ENCODE results near the gene ASCC3. TPM values are rescaled to one million over a fixed set of nuclear protein-coding genes. Genes with fewer than 3 reads are reported as not detected.

ASCC3 gene
- total and polyA plus RNA-seq, 2 donors (not counting 1 experiment from before 2014, with no cell fraction given), result 9.0 to 42.3 TPM

DNA sequence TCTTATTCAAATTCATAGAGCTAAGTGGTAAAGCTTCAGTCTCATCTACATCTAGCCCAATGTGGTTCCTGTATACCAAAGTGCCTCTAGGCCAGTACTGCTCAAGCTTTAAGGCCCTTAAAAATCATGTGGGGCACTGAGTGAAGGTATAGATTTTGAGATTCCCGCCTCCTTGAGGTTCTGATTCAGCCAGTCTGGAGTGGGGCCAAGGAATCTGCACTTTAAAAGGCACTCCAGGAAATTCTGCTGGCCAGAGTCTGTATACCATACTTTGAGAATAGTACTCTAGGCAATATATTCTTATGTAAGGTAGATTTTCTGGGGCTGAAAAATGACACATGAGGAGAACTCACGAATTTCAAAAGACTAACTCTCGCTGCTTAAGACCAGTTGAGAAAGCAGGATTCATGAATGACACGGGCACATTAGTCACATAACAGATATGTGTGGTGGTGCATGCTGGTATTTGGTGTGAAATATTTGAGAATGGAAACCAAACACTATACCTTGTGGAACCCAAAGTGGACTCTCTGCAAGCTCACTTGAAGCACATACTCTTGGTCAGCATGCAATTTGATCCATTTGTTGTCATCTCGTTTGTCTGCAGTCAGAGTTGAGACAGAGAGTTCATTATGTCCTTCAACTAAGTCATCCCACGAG, 368.8 kb downstream of the ASCC3 start:
- no peaks in the 10 kb centered on the region for H3K4me1 Mint-ChIP-seq
- no peak overlapping the region for H2AFZ ChIP-seq (ENCODE audit: insufficient read depth, low read depth, low read length, poor library complexity, severe bottlenecking)
- ATAC-seq (ENCODE audit: low read depth) (no peak), DNase-seq (no peak)
- no peaks in the 10 kb centered on the region for H3K9me3 ChIP-seq (ENCODE audit: control extremely low read depth in 1 of 3, control insufficient read depth in 2 of 3, insufficient read depth in 1 of 3, low read length in 2 of 3)
- no peak overlapping the region for H3K4me2 ChIP-seq (replicated peaks; ENCODE audit: low read depth, low read length, poor library complexity, severe bottlenecking)
- no peaks in the 10 kb centered on the region for H3K27me3 ChIP-seq (replicated peaks in 1 of 4; ENCODE audit: control extremely low read depth in 1 of 4, control insufficient read depth in 3 of 4, insufficient read depth in 4 of 4, low read length in 3 of 4)
- ChIA-PET POLR2A (no interaction called here), CTCF (no interaction called here)
- 100% methylated on average over 4 of the region's 6 CpGs for WGBS (ENCODE audit: insufficient coverage)
- H3K27ac ChIP-seq (ENCODE audit: low read length in 2 of 2), result no peak overlapping the region
- H3K4me1 ChIP-seq (ENCODE audit: control insufficient read depth in 2 of 2, insufficient read depth in 2 of 2, low read length in 2 of 2), result no peaks in the 10 kb centered on the region
- H4K20me1 ChIP-seq (ENCODE audit: control insufficient read depth, insufficient read depth, low read length, poor library complexity, severe bottlenecking), result no peaks in the 10 kb centered on the region
- H3K9ac ChIP-seq (ENCODE audit: low read length), result no peak overlapping the region
- no peak for TF ChIP-seq EZH2 (IDR thresholded peaks at IDR 0.05; ENCODE audit: borderline replicate concordance, insufficient read depth, low read depth, low read length, poor library complexity, severe bottlenecking)
- TF ChIP-seq, protein P1, sequence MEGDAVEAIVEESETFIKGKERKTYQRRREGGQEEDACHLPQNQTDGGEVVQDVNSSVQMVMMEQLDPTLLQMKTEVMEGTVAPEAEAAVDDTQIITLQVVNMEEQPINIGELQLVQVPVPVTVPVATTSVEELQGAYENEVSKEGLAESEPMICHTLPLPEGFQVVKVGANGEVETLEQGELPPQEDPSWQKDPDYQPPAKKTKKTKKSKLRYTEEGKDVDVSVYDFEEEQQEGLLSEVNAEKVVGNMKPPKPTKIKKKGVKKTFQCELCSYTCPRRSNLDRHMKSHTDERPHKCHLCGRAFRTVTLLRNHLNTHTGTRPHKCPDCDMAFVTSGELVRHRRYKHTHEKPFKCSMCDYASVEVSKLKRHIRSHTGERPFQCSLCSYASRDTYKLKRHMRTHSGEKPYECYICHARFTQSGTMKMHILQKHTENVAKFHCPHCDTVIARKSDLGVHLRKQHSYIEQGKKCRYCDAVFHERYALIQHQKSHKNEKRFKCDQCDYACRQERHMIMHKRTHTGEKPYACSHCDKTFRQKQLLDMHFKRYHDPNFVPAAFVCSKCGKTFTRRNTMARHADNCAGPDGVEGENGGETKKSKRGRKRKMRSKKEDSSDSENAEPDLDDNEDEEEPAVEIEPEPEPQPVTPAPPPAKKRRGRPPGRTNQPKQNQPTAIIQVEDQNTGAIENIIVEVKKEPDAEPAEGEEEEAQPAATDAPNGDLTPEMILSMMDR (IDR thresholded peaks at IDR 0.05), result no peak
- peaks cover 6 to 37% of the 10 kb centered on the region in 2 experiments for H3K36me3 ChIP-seq (replicated peaks in 1 of 2; ENCODE audit: control extremely low read depth in 1 of 2, control insufficient read depth in 1 of 2, extremely low read depth in 1 of 2, insufficient read depth in 2 of 2, low read length in 1 of 2)
- H3K4me3 ChIP-seq (ENCODE audit: control extremely low read depth in 1 of 5, extremely low read depth in 1 of 5, insufficient read depth in 1 of 5, low read depth in 2 of 5, low read length in 4 of 5), result no peak overlapping the region
- H3K79me2 ChIP-seq (ENCODE audit: control insufficient read depth, insufficient read depth, low read length), result no peaks in the 10 kb centered on the region
- no peaks in the 10 kb centered on the region for H3K9me3 Mint-ChIP-seq (ENCODE audit: insufficient read depth)
- no peaks in the 10 kb centered on the region for H3K27me3 Mint-ChIP-seq
- intact Hi-C loops (cut with micrococcal nuclease), result no loop called here
- H3K27ac Mint-ChIP-seq, result no peak overlapping the region
- H3K4me3 Mint-ChIP-seq, result no peak overlapping the region

DNA sequence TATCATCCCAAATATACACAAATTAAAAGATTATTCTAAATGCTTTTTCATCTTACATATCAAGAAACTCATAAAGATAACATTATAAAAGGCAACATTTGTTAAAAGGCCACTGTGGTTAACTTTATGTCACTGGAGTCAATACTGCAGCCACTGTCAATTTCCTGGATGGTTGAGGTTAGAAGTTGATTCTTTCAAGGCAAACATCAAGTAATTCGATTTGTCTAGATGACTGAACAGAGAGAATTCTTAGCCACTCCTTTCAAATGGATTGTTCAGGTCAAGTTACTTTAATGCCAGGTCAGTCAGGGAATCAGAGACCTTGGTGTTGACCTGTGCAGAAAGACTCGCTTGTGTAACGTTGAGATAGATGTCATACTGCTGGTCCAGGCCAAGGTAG, 372.0 kb downstream of the ASCC3 start:
- Histone ChIP-seq H3K4me3 (ENCODE audit: control extremely low read depth in 1 of 5, extremely low read depth in 1 of 5, insufficient read depth in 1 of 5, low read depth in 2 of 5, low read length in 4 of 5) (no peak overlapping the region), H3K27me3 (replicated peaks in 1 of 4; ENCODE audit: control extremely low read depth in 1 of 4, control insufficient read depth in 3 of 4, insufficient read depth in 4 of 4, low read length in 3 of 4) (no peaks in the 10 kb centered on the region), H3K9ac (ENCODE audit: low read length) (no peak overlapping the region), H3K4me2 (replicated peaks; ENCODE audit: low read depth, low read length, poor library complexity, severe bottlenecking) (no peak overlapping the region), H2AFZ (ENCODE audit: insufficient read depth, low read depth, low read length, poor library complexity, severe bottlenecking) (no peak overlapping the region), H3K27ac (ENCODE audit: low read length in 2 of 2) (no peak overlapping the region), H4K20me1 (ENCODE audit: control insufficient read depth, insufficient read depth, low read length, poor library complexity, severe bottlenecking) (no peaks in the 10 kb centered on the region), H3K36me3 (replicated peaks in 1 of 2; ENCODE audit: control extremely low read depth in 1 of 2, control insufficient read depth in 1 of 2, extremely low read depth in 1 of 2, insufficient read depth in 2 of 2, low read length in 1 of 2) (peaks cover 3 to 26% of the 10 kb centered on the region in 2 experiments), H3K4me1 (ENCODE audit: control insufficient read depth in 2 of 2, insufficient read depth in 2 of 2, low read length in 2 of 2) (no peaks in the 10 kb centered on the region), H3K9me3 (ENCODE audit: control extremely low read depth in 1 of 3, control insufficient read depth in 2 of 3, insufficient read depth in 1 of 3, low read length in 2 of 3) (no peaks in the 10 kb centered on the region), H3K79me2 (ENCODE audit: control insufficient read depth, insufficient read depth, low read length) (no peaks in the 10 kb centered on the region)
- H3K27me3 Mint-ChIP-seq, result no peaks in the 10 kb centered on the region
- no peaks in the 10 kb centered on the region for H3K4me1 Mint-ChIP-seq
- POLR2A ChIA-PET, result no interaction called here
- H3K9me3 Mint-ChIP-seq (ENCODE audit: insufficient read depth), result no peaks in the 10 kb centered on the region
- intact Hi-C loops (cut with micrococcal nuclease), result no loop called here
- CTCF ChIA-PET, result no interaction called here
- TF ChIP-seq EZH2 (IDR thresholded peaks at IDR 0.05; ENCODE audit: borderline replicate concordance, insufficient read depth, low read depth, low read length, poor library complexity, severe bottlenecking), result no peak
- TF ChIP-seq, protein P1 (IDR thresholded peaks at IDR 0.05), result no peak
- WGBS (ENCODE audit: insufficient coverage), result 100% methylated on average over 1 of the region's 3 CpGs
- H3K27ac Mint-ChIP-seq, result no peak overlapping the region
- H3K4me3 Mint-ChIP-seq, result no peak overlapping the region
- DNase-seq, result no peak
- no peak for ATAC-seq (ENCODE audit: low read depth)
